GM12878 (cell line): ENCODE measurements around the gene SMIM31. TPM values are rescaled to one million over a fixed set of nuclear protein-coding genes. Genes with fewer than 3 reads are reported as not detected.

ENCODE experiments used
- ATAC-seq: fragments of 200-7000 bp; cut with Tn5 transposase; 3 replicates; pipeline ENCODE4 v1.9.1; 2020; ENCODE audit warnings: mild to moderate bottlenecking, moderate library complexity
- BruUV-seq: library from RNA; stranded (reverse); fragments of 400-500 nt; replicated peaks from 2 replicates; lab custom pipeline; 2021; lab: Mats Ljungman, UMichigan
- CTCF ChIA-PET: fragments of 300-600 bp; sonication (Branson Sonifier 250); formaldehyde crosslinking; extraction: SDS; loops from one replicate; lab custom pipeline; 2021; ENCODE audit warnings: inconsistent platforms; lab: Yijun Ruan, JAX
- POLR2A ChIA-PET: fragments of 350-600 bp; formaldehyde crosslinking; extraction: SDS; loops from one replicate; lab custom pipeline; 2021; ENCODE audit warnings: inconsistent platforms; lab: Charles Lee
- RAD21 ChIA-PET: fragments of 300-600 bp; sonication (Branson Sonifier 250); formaldehyde crosslinking; loops from one replicate; lab custom pipeline; 2023; ENCODE audit warnings: antibody characterized with exemption; ENCODE audit not compliant: unreplicated experiment; lab: Charles Lee
- SMC1A ChIA-PET: fragments of 300-600 bp; sonication (Branson Sonifier 250); formaldehyde crosslinking; loops from one replicate; lab custom pipeline; 2023; ENCODE audit not compliant: unreplicated experiment, uncharacterized antibody; lab: Charles Lee
- DNase-seq: peaks from one replicate; pipeline ENCODE4 v3.0.0-alpha.2; 2011; ENCODE audit warnings: low read depth, low spot score
- FAIRE-seq: peaks from 3 replicates; lab custom pipeline; 2011; peaks lifted over from hg19 to GRCh38; lab: Jason Lieb, UNC
- H2AFZ ChIP-seq: 2 replicates; pipeline ENCODE4 v1.6.0; 2011; ENCODE audit warnings: low read depth, low read length, control low read depth; ENCODE audit not compliant: control insufficient read depth
- H3K27ac ChIP-seq: 2 replicates; pipeline ENCODE4 v1.5.1; 2011; ENCODE audit warnings: control low read depth; ENCODE audit not compliant: control insufficient read depth, insufficient read depth
- H3K27me3 ChIP-seq, 2 experiments: replicated peaks in 1 of 2; 2 replicates each; pipeline versions ENCODE4 v1.6.0 to v1.6.1; 2011; ENCODE audit warnings: low read length in 1 of 2; ENCODE audit not compliant: control insufficient read depth in 2 of 2, insufficient read depth in 2 of 2
- H3K36me3 ChIP-seq, 2 experiments: 2 replicates each; pipeline ENCODE4 v1.5.1; 2011; ENCODE audit warnings: low read length in 1 of 2; ENCODE audit not compliant: control insufficient read depth in 2 of 2, insufficient read depth in 2 of 2
- H3K4me1 ChIP-seq: 2 replicates; pipeline ENCODE4 v1.6.1; 2011; ENCODE audit warnings: mild to moderate bottlenecking, low read length, moderate library complexity, mixed read lengths; ENCODE audit not compliant: control insufficient read depth, insufficient read depth
- H3K4me2 ChIP-seq: 2 replicates; pipeline ENCODE4 v1.6.0; 2011; ENCODE audit warnings: control low read depth; ENCODE audit not compliant: control insufficient read depth, insufficient read depth
- H3K4me3 ChIP-seq: fragments of 200-600 bp; sonication (generic); 2 replicates; pipeline ENCODE4 v1.5.1; 2016
- H3K79me2 ChIP-seq: 2 replicates; pipeline ENCODE4 v1.6.0; 2011; ENCODE audit warnings: low read length; ENCODE audit not compliant: control insufficient read depth, insufficient read depth
- H3K9ac ChIP-seq: 2 replicates; pipeline ENCODE4 v1.8.0; 2011; ENCODE audit warnings: low read length, control low read depth, mixed read lengths; ENCODE audit not compliant: control insufficient read depth, insufficient read depth
- H3K9me3 ChIP-seq: replicated peaks from 3 replicates; pipeline ENCODE4 v1.5.1; 2011; ENCODE audit warnings: mild to moderate bottlenecking, low read length; ENCODE audit not compliant: control insufficient read depth, insufficient read depth
- H4K20me1 ChIP-seq: 2 replicates; pipeline ENCODE4 v1.6.0; 2011; ENCODE audit not compliant: control insufficient read depth, insufficient read depth
- CBFB ChIP-seq: IDR thresholded peaks from 2 replicates; pipeline ENCODE4 v1.6.1; 2016; ENCODE audit warnings: antibody characterized with exemption, low read depth
- CEBPB ChIP-seq, 2 experiments: fragments of 150-350 bp in 1 of 2; IDR thresholded peaks; 2 replicates each; pipeline ENCODE4 v1.6.1; 2012 to 2014; ENCODE audit warnings: low read depth in 2 of 2, low read length in 2 of 2, borderline replicate concordance in 1 of 2, inconsistent platforms in 1 of 2
- HDGF ChIP-seq: fragments of 450-650 bp; IDR thresholded peaks from 2 replicates; pipeline ENCODE4 v1.6.1; 2016; ENCODE audit warnings: antibody characterized with exemption
- MTA2 ChIP-seq: fragments of 450-650 bp; IDR thresholded peaks from 2 replicates; pipeline ENCODE4 v1.6.1; 2016; ENCODE audit warnings: low read depth, mild to moderate bottlenecking, moderate library complexity
- SREBF2 ChIP-seq: IDR thresholded peaks from 2 replicates; pipeline ENCODE4 v1.6.1; 2012; ENCODE audit warnings: mild to moderate bottlenecking, low read length
- TAF1 ChIP-seq: IDR thresholded peaks from 2 replicates; pipeline ENCODE4 v1.6.1; 2011; ENCODE audit warnings: mild to moderate bottlenecking, low read depth, low read length, borderline replicate concordance
- TBL1XR1 ChIP-seq: IDR thresholded peaks from 2 replicates; pipeline ENCODE4 v1.6.1; 2012; ENCODE audit warnings: low read depth, low read length, improper control_type of control experiment
- TCF3 ChIP-seq: IDR thresholded peaks from 2 replicates; pipeline ENCODE4 v1.6.1; 2012; ENCODE audit warnings: low read depth, mild to moderate bottlenecking, low read length, borderline replicate concordance; ENCODE audit not compliant: insufficient read depth
- USF1 ChIP-seq: IDR thresholded peaks from 2 replicates; pipeline ENCODE4 v1.6.1; 2011; ENCODE audit warnings: borderline replicate concordance, low read depth, mild to moderate bottlenecking, moderate library complexity, mixed read lengths, low read length; ENCODE audit not compliant: insufficient read depth; ENCODE audit errors: extremely low read length
- WGBS: methylation state at CpG from one replicate; pipeline ENCODE4 v1.1.6; 2016; ENCODE audit warnings: low lambda C conversion rate; ENCODE audit not compliant: insufficient replicate concordance, insufficient coverage; ENCODE audit errors: missing lambda C conversion rate; 5-methylcytosine and 5-hydroxymethylcytosine counted together
- in situ Hi-C: fragments of 300-500 bp; cut with MboI; formaldehyde crosslinking; loops from 9 replicates; pipeline ENCODE4 v1.14.3; 2018; ENCODE audit warnings: mixed read lengths
- intact Hi-C: fragments of 100-400 bp; cut with micrococcal nuclease; formaldehyde crosslinking; loops from one replicate; pipeline ENCODE4 v1.14.2; 2022; ENCODE audit not compliant: unreplicated experiment
- polyA plus RNA-seq, 11 experiments: library from polyadenylated mRNA; depleted of rRNA in 4 of 11; unstranded in 6 of 11; stranded (reverse) in 5 of 11; fragments of >200 nt; fragmentation: Nextera tagmentation in 4 of 11; fragmentation: Illumina TruSeq in 1 of 11; extraction: Ambion mirVana in 4 of 11; extraction: Trizol in 1 of 11; gene quantifications; 1 replicate in 1 of 11; 2 replicates in 10 of 11; pipeline versions ENCODE4 v1.2.1 to v1.2.3, GENCODE V29; 2011 to 2016; ENCODE audit warnings: inconsistent platforms in 2 of 11, missing spikeins in 2 of 11, low read depth in 1 of 11
- total RNA-seq, 4 experiments: library from RNA; depleted of rRNA in 3 of 4; stranded (reverse); fragments of >200 nt in 3 of 4; fragmentation: Illumina TruSeq in 1 of 4; extraction: Trizol in 1 of 4; gene quantifications; 2 replicates each; pipeline versions ENCODE4 v1.2.1 to v1.2.3, GENCODE V29; 2013 to 2021
- TF ChIP-seq, protein P1 (sequence below), 3 experiments: IDR thresholded peaks in 2 of 3; conservative IDR thresholded peaks in 1 of 3; 2 replicates each; pipeline ENCODE4 v1.5.1; 2011; ENCODE audit warnings: low read depth in 3 of 3, low read length in 3 of 3, mild to moderate bottlenecking in 3 of 3, control low read depth in 2 of 3, moderate library complexity in 2 of 3, inconsistent platforms in 1 of 3, mixed read lengths in 1 of 3; ENCODE audit not compliant: control insufficient read depth in 2 of 3, insufficient read depth in 1 of 3; ENCODE audit errors: extremely low read depth in 1 of 3
- TF ChIP-seq, protein P2 (sequence below): fragments of 150-350 bp; IDR thresholded peaks from 2 replicates; pipeline ENCODE4 v1.6.1; 2014; ENCODE audit warnings: mild to moderate bottlenecking, low read depth, low read length
- TF ChIP-seq, protein P3 (sequence below): fragments of 450-650 bp; IDR thresholded peaks from 2 replicates; pipeline ENCODE4 v1.6.1; 2016; ENCODE audit warnings: mild to moderate bottlenecking
- TF ChIP-seq, protein P4 (sequence below): fragments of 450-650 bp; IDR thresholded peaks from 2 replicates; pipeline ENCODE4 v1.6.1; 2018; ENCODE audit warnings: borderline replicate concordance, mild to moderate bottlenecking; ENCODE audit not compliant: partially characterized antibody

SMIM31 gene
- total and polyA plus RNA-seq, 10 of the 15 experiments (the other 5 are each of a cell fraction or from before 2014, with no cell fraction given) = not detected

GRCh38 chr4:164846566-164846965, 92.6 kb downstream of the SMIM31 start:
- no peak for FAIRE-seq
- Histone ChIP-seq H3K9me3 (no peaks in the 10 kb centered on the region), H4K20me1 (no peaks in the 10 kb centered on the region), H2AFZ (no peak overlapping the region), H3K4me1 (no peaks in the 10 kb centered on the region), H3K36me3 (no peaks in the 10 kb centered on the region), H3K27ac (no peak overlapping the region), H3K4me2 (no peak overlapping the region), H3K79me2 (no peaks in the 10 kb centered on the region), H3K4me3 (no peak overlapping the region), H3K27me3 (no peaks in the 10 kb centered on the region), H3K9ac (no peak overlapping the region)
- ATAC-seq = no peak
- 28% methylated on average over 4 of the region's 4 CpGs for WGBS
- in situ Hi-C loops (no loop called here), intact Hi-C loops (no loop called here)
- ChIA-PET RAD21 (no interaction called here), POLR2A (no interaction called here), SMC1A (interaction anchor here (1.0 kb wide), 1 partner anchor 38 kb away, joined by 3 read pairs; no protein-coding TSS in a partner anchor), CTCF (no interaction called here)
- DNase-seq = no peak
- no TSS peak for BruUV-seq
- TF ChIP-seq HDGF (no peak), TBL1XR1 (no peak), USF1 (no peak), TAF1 (no peak), CBFB (no peak), SREBF2 (no peak), MTA2 (no peak), TCF3 (no peak), CEBPB (IDR thresholded peaks at IDR 0.05; ENCODE audit: borderline replicate concordance in 1 of 2, low read depth in 2 of 2, low read length in 2 of 2) (no peak)
- TF ChIP-seq, protein P1, sequence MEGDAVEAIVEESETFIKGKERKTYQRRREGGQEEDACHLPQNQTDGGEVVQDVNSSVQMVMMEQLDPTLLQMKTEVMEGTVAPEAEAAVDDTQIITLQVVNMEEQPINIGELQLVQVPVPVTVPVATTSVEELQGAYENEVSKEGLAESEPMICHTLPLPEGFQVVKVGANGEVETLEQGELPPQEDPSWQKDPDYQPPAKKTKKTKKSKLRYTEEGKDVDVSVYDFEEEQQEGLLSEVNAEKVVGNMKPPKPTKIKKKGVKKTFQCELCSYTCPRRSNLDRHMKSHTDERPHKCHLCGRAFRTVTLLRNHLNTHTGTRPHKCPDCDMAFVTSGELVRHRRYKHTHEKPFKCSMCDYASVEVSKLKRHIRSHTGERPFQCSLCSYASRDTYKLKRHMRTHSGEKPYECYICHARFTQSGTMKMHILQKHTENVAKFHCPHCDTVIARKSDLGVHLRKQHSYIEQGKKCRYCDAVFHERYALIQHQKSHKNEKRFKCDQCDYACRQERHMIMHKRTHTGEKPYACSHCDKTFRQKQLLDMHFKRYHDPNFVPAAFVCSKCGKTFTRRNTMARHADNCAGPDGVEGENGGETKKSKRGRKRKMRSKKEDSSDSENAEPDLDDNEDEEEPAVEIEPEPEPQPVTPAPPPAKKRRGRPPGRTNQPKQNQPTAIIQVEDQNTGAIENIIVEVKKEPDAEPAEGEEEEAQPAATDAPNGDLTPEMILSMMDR (IDR thresholded peaks at IDR 0.05 in 2 of 3, conservative IDR thresholded peaks at IDR 0.05 in 1 of 3; ENCODE audit: control insufficient read depth in 2 of 3, extremely low read depth in 1 of 3, insufficient read depth in 1 of 3, low read depth in 3 of 3, low read length in 3 of 3) = no peak
- TF ChIP-seq, protein P2, sequence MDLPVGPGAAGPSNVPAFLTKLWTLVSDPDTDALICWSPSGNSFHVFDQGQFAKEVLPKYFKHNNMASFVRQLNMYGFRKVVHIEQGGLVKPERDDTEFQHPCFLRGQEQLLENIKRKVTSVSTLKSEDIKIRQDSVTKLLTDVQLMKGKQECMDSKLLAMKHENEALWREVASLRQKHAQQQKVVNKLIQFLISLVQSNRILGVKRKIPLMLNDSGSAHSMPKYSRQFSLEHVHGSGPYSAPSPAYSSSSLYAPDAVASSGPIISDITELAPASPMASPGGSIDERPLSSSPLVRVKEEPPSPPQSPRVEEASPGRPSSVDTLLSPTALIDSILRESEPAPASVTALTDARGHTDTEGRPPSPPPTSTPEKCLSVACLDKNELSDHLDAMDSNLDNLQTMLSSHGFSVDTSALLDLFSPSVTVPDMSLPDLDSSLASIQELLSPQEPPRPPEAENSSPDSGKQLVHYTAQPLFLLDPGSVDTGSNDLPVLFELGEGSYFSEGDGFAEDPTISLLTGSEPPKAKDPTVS = no peak
- TF ChIP-seq, protein P3, sequence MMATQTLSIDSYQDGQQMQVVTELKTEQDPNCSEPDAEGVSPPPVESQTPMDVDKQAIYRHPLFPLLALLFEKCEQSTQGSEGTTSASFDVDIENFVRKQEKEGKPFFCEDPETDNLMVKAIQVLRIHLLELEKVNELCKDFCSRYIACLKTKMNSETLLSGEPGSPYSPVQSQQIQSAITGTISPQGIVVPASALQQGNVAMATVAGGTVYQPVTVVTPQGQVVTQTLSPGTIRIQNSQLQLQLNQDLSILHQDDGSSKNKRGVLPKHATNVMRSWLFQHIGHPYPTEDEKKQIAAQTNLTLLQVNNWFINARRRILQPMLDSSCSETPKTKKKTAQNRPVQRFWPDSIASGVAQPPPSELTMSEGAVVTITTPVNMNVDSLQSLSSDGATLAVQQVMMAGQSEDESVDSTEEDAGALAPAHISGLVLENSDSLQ = no peak
- TF ChIP-seq, protein P4, sequence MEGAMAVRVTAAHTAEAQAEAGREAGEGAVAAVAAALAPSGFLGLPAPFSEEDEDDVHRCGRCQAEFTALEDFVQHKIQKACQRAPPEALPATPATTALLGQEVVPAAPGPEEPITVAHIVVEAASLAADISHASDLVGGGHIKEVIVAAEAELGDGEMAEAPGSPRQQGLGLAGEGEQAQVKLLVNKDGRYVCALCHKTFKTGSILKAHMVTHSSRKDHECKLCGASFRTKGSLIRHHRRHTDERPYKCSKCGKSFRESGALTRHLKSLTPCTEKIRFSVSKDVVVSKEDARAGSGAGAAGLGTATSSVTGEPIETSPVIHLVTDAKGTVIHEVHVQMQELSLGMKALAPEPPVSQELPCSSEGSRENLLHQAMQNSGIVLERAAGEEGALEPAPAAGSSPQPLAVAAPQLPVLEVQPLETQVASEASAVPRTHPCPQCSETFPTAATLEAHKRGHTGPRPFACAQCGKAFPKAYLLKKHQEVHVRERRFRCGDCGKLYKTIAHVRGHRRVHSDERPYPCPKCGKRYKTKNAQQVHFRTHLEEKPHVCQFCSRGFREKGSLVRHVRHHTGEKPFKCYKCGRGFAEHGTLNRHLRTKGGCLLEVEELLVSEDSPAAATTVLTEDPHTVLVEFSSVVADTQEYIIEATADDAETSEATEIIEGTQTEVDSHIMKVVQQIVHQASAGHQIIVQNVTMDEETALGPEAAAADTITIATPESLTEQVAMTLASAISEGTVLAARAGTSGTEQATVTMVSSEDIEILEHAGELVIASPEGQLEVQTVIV = no peak
